Mesothelial cell of epicardium (in vitro differentiated cells): ENCODE data around the gene NECTIN3. TPM values are rescaled to one million over a fixed set of nuclear protein-coding genes. Genes with fewer than 3 reads are reported as not detected.

ENCODE experiments used
- DNase-seq, 2 experiments: peaks; one replicate each; pipeline ENCODE4 v3.0.0; 2021; ENCODE audit warnings: low spot score in 2 of 2; ENCODE audit not compliant: unreplicated experiment in 2 of 2
- H3K27ac Mint-ChIP-seq: 2 replicates; pipeline ENCODE4 v1.8.0; 2021; ENCODE audit warnings: mixed read lengths
- H3K27me3 Mint-ChIP-seq: 2 replicates; pipeline ENCODE4 v1.8.0; 2021; ENCODE audit warnings: low read depth, mixed read lengths
- H3K36me3 Mint-ChIP-seq: 2 replicates; pipeline ENCODE4 v1.8.0; 2021; ENCODE audit warnings: mixed read lengths
- H3K4me1 Mint-ChIP-seq: 2 replicates; pipeline ENCODE4 v1.8.0; 2021; ENCODE audit warnings: mixed read lengths
- H3K4me3 Mint-ChIP-seq: 2 replicates; pipeline ENCODE4 v1.8.0; 2021; ENCODE audit warnings: mild to moderate bottlenecking, moderate library complexity, mixed read lengths
- H3K9me3 Mint-ChIP-seq: 2 replicates; pipeline ENCODE4 v1.8.0; 2021; ENCODE audit warnings: mixed read lengths
- CTCF ChIP-seq: fragments of 200-600 bp; sonication (generic); IDR thresholded peaks from one replicate; pipeline ENCODE4 v1.5.0; 2021; ENCODE audit warnings: antibody characterized with exemption; ENCODE audit not compliant: unreplicated experiment
- total RNA-seq: library from RNA; stranded (reverse); gene quantifications from 3 replicates; pipeline ENCODE4 v1.2.1, GENCODE V29; 2021

The NECTIN3 gene
- total RNA-seq, 1 donor from 2014 or later = 27.3 TPM

- no peaks in the 10 kb centered on the region for H3K27me3 Mint-ChIP-seq
- no peak overlapping the region for H3K4me3 Mint-ChIP-seq
- no peaks in the 10 kb centered on the region for H3K9me3 Mint-ChIP-seq
- no peak for TF ChIP-seq CTCF
- H3K36me3 Mint-ChIP-seq = no peaks in the 10 kb centered on the region
- no peak for DNase-seq
- no peak overlapping the region for H3K27ac Mint-ChIP-seq
- H3K4me1 Mint-ChIP-seq = peaks cover 13% of the 10 kb centered on the region
Measured at GRCh38 chr3:111051354-111051753, 20.3 kb upstream of the NECTIN3 start.

GRCh38 chr3:111068574-111068973 lies 3.0 kb upstream of the NECTIN3 start:
- peaks cover 2% of the 10 kb centered on the region for H3K36me3 Mint-ChIP-seq
- peaks cover 19% of the 10 kb centered on the region for H3K4me1 Mint-ChIP-seq
- H3K27me3 Mint-ChIP-seq = no peaks in the 10 kb centered on the region
- H3K9me3 Mint-ChIP-seq = no peaks in the 10 kb centered on the region
- TF ChIP-seq CTCF = no peak
- no peak overlapping the region for H3K4me3 Mint-ChIP-seq
- H3K27ac Mint-ChIP-seq = no peak overlapping the region
- no peak for DNase-seq

- Mint-ChIP-seq H3K4me3 (peak overlapping the region; percentile 91), H3K9me3 (no peaks in the 10 kb centered on the region), H3K27me3 (no peaks in the 10 kb centered on the region), H3K36me3 (peaks cover 2% of the 10 kb centered on the region), H3K27ac (peak overlapping the region; percentile 95), H3K4me1 (peaks cover 34% of the 10 kb centered on the region)
- no peak for TF ChIP-seq CTCF
- no peak for DNase-seq
Measured at GRCh38 chr3:111069974-111070771, 1.4 kb upstream of the NECTIN3 start.

- TF ChIP-seq CTCF = no peak
- peak overlapping the region; percentile 91 for H3K4me3 Mint-ChIP-seq
- no peaks in the 10 kb centered on the region for H3K9me3 Mint-ChIP-seq
- no peak for DNase-seq
- H3K27me3 Mint-ChIP-seq = no peaks in the 10 kb centered on the region
- peak overlapping the region; percentile 95 for H3K27ac Mint-ChIP-seq
- peaks cover 39% of the 10 kb centered on the region for H3K4me1 Mint-ChIP-seq
- peaks cover 2% of the 10 kb centered on the region for H3K36me3 Mint-ChIP-seq
Measured at GRCh38 chr3:111070772-111071256, 802 bp upstream of the NECTIN3 start.

- H3K9me3 Mint-ChIP-seq = no peaks in the 10 kb centered on the region
- H3K27me3 Mint-ChIP-seq = no peaks in the 10 kb centered on the region
- peak; percentile 33 to 62 for DNase-seq
Measured at GRCh38 chr3:111072031-111072921, 660 bp downstream of the NECTIN3 start.

More at GRCh38 chr3:111072031-111072921, 660 bp downstream of the NECTIN3 start:
- H3K4me1 Mint-ChIP-seq = peaks cover 42% of the 10 kb centered on the region
- peaks cover 2% of the 10 kb centered on the region for H3K36me3 Mint-ChIP-seq
- H3K4me3 Mint-ChIP-seq = peak overlapping the region; percentile 91
- no peak for TF ChIP-seq CTCF
- peak overlapping the region; percentile 7 for H3K27ac Mint-ChIP-seq
